CD4-positive, alpha-beta T cell treated with Interleukin-6 at 100 ng/mL for 8 hours (primary cell): Measurements from ENCODE around the gene EDARADD.
"Not testable (repeated sequence)": the region's sequence is repeated elsewhere in the genome, so short reads cannot be mapped to it uniquely, and the experiment has no call there.

Source experiments
- DNase-seq: peaks from one replicate; pipeline ENCODE4 v3.0.0-alpha.2; 2020; ENCODE audit warnings: mixed read lengths, low spot score

The EDARADD gene

DNA sequence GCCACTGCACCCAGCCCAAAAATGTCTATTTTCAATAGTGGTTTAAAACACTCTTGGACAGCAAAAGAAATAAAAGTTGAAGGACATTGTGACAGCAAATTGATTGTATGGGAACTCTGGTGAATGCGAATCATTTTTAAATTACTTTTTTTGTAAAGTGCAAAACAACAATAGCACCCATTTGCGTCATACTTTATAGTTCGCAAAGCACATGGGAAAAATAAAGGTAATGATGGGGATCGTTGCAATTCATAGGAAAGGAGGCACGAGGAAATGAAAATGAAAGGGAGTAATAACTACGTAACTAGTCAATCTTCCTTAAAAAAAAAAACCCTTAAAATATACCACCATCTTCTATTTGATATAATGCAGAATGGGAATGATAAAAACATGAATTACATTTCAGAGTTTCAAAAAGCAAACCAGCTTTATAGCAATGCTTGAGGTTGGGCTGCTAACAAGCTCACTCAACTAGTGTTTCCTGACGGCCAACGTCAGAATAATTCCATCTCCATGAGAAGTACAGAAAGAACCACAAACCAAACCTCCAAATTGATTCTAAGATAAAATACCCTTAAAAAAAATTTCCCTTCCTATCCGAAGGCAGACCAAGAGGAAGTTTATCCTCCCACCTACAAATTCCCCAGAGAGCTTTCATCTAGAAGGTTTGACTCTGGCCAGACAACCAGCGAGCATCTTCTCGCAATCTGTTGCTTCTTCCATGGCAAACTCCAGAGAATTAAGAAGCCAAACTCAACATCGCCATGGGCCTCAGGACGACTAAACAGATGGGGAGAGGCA is at the start of gene EDARADD:
TSS of gene EDARADD (plus strand) at position 606 of the 801 bp plus-strand sequence. CDS start at position 765, 159 bp downstream.
- no peak for DNase-seq

DNA sequence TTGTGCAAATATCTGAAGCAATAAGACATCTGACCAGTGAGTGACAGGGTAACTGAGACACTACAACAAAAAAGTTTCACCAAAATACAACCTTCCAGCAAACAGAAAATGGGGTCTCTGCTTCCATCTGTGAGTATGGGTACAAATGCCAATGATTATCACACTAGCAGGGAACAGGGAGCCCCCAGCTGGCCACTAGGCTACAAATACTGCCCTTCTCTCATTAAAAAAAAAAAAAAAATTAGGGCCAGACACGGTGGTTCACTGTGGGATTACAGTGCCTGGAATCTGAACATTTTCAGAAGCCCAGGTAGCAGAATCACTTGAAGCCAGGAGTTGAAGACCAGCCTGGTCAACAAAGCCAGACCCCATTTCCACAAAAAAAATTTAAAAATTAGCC is 48.4 kb upstream of the EDARADD start:
- no peak for DNase-seq

DNA sequence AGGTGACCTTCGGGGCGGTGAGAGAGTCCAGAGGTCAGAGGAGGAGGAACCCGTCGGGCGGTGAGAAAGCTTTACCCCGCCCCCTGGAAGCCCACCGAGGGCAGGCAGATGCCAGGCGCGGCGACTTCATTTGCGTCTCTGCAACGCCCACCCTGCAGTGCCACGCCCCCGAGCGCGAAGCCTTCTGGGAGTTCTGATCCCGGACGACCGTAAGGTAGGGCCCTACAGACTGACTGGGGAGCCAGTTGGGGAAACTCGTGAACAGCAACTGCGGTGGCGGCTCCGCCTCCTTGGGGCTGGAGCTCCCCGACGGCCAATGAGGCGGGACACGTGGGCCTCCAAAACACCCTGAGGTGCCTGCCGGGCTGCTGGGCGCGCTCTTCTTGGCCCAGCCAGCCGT is 46.0 kb upstream of the EDARADD start:
- DNase-seq: no peak

DNA sequence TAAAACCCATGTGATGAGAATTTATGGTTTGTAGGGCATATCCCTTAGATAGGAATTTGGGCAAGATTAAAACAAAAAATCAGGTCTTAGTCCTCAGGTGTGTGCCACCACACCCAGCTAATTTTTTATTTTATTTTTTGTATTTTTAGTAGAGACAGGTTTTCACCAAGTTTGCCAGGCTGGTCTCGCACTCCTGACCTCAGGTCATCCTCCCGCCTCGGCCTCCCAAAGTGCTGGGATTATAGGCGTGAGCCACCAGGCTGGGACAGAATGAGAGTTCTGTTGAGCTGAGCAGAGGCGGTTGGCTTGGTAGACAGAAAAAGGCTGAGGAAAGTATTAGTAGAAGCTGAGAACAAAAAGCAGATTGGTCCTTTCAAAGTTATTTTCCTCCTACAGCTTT is 43.8 kb upstream of the EDARADD start:
- no peak for DNase-seq

DNA sequence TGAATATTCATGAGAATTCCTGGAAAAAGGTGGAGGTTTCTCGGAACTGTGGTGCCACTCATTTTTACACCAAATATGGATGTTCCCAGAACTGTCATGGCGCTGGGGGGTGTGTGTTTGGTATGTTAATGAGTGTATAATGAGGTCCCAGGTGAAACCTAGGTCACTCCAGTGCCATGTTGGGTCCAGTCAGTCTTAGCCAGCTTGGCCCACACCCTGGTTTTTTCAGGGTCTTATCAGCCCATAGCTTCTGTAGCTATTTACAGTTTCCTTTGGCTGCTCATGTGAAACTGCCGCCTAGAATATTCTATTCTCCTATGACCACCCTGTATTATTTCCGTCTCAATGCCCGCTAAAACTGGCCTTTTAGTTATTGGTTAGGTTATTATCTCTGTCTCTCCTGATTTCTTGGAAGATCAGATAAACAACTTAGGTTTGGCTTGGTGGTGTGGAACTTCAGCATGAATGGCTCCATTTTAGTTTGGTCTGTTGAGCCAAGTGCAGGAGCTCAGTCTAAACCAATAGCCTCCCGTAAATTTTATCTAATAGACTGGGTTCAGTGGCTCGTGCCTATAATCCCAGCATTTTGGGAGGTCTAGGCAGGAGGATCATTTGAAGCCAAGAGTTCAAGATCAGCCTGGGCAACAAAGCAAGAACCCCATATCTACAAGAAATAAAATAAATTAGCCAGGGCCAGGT is 42.1 kb upstream of the EDARADD start:
- DNase-seq: no peak

DNA sequence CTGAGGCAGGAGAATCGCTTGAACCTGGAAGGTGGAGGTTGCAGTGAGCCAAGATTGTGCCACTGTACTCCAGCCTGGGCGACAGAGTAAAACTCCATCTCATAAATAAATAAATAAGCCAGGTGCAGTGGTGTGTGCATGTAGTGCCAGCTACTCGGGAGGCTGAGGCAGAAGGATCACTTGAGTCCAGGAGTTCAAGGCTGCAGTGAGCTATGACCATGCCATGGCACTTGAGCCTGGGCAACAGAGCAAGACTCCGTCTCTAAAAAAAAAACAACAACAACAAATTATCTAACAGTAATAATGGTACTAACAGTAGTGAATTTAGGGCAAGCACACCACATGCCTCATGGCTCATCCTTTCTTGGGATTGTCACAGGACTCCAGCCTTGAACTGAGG is 41.3 kb upstream of the EDARADD start:
- DNase-seq: not testable (repeated sequence)

DNA sequence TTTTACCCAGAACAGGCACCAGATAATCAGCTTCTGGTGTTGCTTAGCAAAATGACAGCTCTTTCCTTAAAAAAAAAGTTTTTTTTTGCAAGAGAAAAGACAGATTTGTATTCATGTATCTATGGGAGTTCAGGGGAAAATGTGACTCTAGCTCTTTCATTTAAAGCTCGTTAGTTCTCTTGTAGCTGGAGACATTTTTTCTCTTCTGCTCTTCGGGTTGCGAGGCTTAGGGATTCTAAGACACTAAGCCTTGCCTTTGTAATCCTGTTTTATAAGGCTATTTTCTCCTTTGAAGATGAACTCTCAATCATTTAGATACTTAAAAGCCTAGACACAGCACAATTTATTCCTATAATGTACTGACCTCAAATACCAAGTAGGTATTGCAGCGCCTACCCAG is 40.3 kb upstream of the EDARADD start:
- DNase-seq: no peak

DNA sequence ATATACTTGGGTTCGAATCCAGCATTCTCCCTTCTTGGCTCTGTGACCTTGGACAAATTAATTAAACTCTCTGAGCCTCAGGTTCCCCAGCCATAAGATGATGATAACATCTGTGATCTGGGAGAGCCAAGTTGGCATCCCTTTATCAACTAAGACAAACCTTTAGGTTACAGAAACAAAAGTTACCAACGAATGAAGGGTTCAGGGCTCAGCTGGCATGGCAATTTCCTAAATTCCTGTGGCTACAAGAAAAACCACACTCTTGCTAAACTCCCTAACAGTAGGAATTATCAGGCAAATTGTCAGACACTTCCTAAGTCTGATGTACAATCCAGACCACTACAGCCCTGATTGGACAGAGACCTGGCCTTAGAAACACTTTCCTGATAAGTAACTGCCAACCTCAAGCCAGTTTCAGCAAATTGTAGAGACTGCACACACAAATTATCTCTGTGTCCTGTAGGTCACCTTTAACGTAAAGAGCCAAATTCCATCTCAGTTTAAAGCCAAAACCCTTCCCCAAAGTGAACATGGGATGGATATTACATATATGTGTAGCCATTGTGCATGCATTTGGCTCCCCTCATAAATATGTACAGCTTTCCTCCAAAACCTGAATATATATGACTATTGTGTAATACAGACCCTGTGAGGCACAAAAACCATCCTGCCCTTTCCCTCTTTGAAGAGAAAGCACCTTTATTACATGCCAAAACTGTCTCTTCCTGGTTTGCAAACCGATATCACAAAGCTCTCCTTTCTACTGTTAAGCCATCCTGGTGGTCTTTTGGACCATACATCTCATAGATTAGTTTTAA is 39.5 kb upstream of the EDARADD start:
- DNase-seq: no peak

DNA sequence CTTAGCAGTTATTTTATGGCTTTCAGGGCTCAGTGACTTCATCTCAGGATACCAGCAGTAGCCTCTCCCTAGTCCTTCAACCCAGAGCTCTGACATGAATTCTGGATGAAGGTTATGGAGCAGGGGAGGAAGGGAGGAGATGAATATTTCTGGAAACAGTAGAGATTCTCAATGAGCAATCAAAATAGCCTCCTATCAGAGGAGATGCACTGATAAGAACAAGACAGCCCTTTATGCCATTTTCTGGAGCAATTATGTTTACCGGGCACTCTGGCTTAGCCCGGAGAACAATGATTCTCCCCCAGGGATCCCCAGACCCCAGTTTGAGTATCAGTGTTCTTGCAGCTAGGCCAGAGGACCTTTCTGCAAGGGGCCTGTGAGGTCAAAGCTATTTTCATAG is 37.9 kb upstream of the EDARADD start:
- DNase-seq: no peak

DNA sequence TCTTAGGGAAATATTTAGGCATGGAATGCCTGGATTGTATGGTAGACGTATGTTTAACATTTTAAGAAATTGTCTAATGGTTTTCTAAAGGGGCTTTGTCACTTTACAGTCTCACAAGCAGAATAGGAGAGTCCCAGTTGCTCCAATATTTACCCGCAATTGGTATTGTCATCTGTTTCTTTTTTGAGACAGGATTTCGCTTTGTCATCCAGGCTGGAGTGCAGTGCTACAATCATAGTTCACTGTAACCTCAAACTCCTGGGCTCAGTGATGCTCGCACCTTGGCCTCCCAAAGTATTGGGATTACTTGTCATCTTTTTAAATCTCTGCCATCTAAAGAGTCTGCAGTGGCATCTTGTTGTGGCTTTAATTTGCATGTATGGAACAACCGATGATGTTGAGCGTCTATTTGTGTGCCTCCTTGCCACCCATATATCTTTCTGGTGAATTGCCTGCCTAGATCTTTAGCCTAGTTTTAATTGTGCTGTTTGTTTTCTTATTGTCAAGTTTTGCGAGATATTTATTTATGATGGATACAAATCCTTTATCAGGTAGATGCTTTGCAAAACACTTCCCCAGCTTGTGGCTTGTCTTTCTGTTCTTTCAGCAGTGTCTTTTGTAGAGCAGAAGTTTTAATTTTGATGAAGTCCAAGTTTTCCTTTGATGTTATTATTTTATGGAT is 32.0 kb upstream of the EDARADD start:
- DNase-seq: no peak

DNA sequence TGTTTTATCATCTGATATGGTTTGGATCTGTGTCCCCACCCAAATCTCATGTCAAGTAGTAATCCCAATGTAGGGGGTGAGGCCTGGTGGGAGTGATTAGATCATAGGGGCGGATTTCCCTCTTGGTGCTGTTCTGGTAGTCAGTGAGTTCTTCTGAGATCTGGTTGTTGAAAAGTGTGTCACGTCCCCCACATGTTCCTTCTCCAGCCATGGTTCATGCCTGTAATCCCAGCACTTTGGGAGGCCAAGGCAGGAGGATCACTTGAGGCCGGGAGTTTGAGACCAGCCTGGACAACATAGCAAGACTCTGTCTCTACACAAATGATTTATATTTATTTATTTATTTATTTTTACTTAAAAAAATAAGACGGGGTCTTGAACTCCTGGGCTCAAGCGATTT is 30.8 kb upstream of the EDARADD start:
- DNase-seq: no peak

DNA sequence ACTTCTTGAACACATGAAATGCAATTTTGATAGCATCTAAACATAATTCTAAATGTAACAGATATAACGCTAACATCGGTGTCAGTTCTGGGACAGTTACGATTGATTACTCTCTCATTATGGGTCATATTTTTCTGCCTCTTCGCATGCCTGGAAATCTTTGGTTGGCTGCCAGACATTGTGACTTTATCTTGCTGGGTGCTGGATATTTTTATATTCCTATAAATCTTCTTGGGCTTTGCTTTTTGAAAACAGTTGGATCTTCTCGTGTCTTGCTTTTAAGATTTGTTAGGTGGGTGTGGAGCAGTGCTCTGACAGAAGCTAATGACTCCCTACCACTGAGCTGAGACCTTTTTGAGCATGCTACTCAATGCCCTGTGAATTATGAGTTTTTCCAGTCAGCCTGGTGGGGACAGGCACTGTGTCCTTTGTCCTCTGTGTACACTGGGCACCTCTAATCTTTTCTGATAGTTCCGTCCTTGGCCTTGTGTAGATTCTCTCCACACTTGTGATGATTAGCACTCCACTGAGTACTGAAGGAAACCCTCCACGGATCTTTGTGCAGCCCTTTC is 28.0 kb upstream of the EDARADD start:
- DNase-seq: no peak

DNA sequence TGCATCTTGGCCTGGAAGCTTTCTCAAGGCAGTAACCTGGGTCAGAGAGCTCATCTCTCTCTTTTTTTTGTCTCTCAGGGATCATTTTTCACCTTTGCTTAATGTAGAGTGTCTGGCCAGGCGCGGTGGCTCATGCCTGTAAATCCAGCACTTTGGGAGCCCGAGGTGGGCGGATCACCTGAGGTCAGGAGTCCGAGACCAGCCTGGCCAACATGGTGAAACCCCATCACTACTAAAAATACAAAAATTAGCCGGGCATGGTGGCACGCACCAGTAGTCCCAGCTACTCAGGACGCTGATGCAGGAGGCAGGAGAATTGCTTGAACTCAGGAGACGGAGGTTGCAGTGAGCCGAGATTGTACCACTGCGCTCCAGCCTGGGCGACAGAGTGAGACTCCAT is 27.4 kb upstream of the EDARADD start:
- DNase-seq: not testable (repeated sequence)

DNA sequence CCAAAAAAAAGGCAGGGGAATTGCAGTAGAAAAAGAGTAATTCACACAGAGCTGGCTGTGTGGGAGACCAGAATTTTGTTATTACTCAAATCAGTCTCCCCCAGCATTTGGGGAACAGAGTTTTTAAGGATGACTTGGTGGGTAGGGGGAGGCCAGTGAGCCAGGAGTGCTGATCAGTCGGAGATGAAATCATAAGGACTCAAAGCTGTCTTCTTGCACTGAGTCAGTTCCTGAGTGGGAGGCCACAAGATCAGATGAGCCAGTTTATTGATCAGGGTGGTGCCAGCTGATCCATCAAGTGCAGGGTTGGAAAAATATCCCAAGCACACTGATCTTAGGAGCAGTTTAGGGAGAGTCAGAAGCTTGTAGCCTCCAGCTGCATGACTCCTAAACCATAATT is 23.7 kb upstream of the EDARADD start:
- DNase-seq: no peak

DNA sequence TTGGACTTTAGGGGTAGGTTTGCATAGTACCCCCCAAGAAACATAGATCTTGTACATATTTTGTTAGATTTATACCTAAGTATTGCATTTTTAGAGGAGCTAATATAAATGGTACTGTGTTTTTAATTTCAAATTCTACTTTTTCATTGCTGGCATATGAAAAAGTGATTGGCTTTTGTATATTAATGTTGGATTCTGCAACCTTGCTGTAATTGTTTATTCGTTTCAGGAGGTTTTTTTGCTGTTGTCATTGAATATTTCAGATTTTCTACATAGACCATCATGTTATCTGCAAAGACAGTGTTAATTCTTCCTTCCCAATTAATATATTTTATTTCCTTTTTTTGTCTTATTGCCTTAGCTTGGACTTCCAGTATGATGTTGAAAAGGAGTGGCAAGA is 23.0 kb upstream of the EDARADD start:
- DNase-seq: no peak

DNA sequence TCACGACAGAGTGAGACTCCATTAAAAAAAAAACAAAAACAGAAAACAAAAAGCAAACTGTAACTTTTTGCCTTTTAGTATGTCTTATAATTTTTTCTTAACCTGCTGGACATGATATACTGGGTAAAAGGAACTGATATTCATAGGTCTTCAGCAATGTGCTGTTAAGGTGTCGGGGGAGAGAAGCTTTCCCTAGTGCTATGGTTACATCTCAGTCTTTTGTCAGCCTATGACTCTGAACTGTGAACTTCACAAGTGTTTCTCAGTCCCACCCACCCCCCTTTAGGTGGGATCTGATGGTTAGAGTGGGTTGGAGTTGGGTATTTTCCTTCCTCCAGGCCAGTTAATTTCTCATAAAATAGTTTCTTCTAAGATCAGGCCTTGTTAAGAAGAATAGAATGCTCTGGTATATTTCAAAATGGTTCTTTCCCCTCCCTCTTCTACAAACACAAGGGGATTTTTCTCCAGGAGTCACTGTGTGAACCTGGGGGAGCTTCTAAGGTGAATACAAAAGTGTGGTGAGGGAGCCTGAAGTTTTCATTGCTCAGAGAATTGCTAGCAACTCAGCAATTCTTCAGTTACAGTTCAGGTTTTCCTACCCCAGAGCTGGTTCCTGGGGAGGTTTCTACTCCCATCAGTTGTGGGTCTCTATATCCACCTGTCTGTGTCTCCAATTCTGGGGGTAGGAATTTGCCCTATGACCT is 16.1 kb upstream of the EDARADD start:
- no peak for DNase-seq

DNA sequence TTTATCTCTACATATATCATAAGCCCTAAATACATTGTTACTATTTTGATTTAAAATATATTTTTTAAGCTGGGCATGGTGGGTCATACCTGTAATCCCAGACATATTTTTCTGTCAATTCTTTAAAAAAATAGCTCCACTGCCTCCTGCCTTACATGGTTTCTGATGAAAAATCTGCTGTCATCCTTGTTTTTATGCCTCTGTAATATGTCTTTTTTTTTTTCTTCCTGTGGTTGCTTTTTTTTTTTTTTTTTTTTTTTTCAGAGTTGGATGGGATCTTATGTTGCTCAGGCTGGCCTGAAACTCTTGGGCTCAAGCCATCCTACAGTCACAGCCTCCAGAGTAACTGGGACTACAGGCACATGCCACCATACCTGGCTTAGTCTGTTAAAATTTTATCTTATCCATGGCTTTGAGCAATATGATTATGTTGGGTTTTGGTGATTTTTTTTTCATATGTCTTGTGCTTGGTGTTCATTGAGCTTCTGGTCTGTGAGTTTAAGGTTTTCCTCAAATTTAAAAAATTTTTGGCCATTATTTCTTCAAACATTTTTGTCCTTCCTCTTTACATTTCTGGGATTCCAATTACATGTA is 12.4 kb upstream of the EDARADD start:
- DNase-seq: no peak

DNA sequence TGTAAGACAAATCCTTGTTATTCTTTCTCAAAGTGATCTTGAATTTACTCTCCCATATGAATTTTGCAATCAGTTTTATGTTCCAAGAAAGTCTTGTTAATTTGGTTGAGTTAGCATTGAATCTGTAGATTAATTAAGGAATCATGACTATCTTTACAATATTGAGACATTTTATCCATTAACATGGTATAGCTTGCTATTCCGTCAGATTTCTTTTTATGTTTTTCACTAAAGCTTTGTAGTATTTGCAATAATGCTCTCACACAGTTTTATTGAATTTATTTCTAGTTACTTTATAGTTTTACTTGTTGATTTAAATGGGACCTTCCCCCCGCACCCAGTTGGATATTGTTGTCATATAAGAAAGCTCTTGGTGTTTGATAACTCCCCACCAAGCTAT is 5.8 kb upstream of the EDARADD start:
- DNase-seq: no peak

DNA sequence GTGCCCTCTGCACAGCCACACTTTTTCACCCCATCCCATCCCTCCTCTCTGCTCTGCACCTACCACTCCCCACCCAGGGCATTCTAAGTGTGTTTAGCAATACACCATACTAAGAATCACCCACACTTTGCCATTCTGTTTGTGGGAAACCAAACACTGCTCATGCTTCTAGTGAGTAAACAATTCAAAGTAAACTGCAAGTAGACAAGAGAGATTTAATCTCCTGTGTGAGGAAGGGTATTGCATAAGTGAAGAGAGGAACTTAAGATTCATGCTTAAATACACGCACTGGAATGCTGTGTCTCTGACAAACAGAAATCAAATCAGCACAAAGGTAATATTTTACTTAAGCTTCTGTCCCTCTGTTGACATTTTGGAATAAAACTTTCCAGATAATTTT is 4.8 kb upstream of the EDARADD start:
- no peak for DNase-seq

DNA sequence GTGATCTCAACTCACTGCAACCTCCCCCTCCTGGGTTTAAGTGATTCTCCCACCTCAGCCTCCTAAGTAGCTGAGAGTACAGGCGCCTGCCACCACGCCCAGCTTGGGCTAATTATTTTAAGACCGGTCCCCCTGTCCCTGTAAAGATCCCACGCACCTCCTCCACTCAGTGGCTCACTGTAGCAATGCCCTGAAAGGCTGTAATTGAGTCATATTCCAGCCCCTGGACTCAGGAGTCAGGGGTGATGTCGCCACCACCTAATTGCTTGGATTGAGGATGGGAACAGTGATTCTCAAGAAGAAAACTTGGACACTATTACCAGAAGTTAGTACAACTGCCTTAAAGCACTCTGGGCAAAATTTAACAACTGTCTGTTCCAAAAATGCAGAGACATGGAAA is 3.1 kb upstream of the EDARADD start:
- no peak for DNase-seq

DNA sequence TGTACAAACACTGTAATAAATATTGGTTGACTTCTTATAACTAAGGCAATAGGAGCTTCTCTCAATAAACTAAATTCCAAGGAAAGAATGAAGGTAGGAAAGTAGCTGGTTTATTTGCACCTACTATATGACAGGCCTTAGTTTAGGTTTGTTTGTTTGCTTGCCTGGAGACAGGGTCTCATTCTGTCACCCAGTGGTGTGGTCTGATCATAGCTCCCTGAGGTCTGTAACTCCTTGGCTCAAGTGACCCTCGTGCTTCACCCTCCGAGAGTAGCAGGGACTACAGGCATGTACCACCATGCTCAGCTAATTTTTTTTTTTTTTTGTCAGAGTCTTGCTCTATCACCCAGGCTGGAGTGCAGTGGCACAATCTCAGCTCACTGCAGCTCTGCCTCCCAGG is 1.9 kb upstream of the EDARADD start:
- DNase-seq: no peak
